GM18858 (cell line): ENCODE results near the gene FAM131C.
"Not testable (repeated sequence)": the region's sequence is repeated elsewhere in the genome, so short reads cannot be mapped to it uniquely, and the experiment has no call there.

Source experiments
- ATAC-seq: cut with Tn5 transposase; IDR thresholded peaks from one replicate; pipeline ENCODE4 v1.9.1; 2021; ENCODE audit not compliant: unreplicated experiment

FAM131C gene

DNA sequence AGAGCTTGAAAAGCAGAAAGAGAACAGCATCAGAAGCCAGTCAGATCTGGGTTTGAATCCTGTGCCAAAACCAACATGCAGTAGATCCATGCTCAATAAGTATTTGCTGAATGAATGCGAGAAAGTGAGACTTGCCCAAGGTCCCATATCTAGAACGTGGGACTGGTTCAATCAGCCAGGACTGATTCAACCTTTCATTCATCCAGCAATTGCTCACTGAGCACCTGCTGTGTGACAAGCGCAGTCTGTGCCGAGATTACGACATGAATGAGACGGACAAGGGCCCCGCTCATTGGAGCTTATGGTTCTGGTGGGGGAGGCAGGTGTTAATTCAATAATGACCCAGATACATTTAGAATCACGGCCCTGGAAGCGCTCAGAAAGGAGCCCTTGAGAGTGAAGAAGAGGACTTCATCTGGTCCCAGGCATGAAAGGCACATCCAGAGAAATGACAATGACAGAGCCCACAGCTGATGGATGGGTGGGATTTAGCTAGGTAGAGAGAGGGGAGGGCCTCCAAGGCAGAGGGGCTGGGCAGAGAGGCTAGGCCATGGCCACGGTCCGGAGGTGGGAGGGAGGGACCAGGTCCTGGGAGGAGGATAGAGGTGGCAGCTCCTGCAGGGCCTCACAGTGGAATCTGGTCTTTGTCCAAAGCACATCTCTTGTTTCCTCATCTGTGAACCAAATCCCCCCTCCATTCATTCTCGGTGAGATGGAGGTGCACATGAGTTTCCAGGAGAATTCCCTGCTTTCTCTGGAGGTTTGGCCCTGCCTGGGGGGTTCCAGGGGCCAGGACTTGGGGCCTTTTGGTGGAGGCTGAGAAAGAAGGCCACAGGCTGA lies 4.2 kb upstream of the FAM131C start:
- no peak for ATAC-seq

DNA sequence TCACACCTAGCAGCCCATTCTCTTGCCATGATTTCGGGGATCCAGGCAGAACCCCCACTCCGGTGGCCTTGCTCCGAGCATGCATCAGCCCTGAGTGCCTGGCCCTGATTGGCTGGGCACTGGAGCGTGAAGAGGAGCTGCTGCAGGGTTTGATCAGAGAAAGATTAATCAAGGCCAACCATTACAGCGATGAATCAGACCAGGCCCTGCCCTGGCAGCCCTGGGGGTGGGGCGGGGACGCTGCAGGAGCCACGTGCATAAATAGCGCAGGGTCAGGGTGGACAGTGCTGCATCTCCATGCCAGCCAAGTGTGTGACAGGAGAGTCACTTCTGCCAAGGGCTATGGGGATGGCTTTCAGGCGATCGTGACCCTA lies 3.4 kb upstream of the FAM131C start:
- no peak for ATAC-seq

DNA sequence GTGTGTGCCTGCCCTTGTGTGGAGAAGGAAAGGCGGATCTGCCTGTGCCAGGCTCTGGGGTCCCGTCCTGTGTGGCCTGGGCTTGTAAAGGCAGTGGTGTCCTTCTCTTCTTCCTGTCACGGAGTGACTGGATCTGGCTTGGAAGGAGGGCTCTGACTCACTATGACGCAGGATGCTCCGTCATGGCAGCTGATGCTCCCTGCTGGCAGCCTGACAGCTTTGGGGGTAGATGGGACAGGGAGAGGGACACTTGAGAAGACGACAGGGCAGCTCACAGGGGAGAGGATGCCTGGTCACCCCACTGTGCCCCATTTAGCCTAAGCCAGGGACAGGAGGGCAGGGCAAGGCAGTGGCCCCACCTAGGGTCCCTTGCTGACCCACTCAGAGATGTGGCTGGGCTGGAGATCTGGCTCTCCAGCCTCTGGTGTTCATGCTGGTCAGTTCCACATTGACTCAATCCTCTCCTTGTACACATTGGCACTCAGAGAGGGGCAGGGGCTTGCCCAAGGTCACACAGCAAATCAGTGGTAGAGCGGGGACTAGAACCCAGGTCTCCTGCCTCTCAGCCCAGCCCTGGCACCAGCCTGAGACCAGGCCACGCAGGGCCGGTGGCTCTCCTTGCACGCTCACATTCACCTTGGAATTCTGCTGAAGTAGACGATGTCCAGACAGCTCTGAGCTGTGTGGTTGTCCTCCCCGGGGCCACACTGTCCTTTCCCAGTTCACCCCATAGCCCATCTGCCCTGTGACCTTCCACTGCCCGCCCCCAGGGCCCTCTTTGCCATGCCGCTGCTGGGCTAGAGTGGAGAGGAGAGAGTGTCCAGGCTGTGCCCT lies 2.8 kb upstream of the FAM131C start:
- ATAC-seq = no peak

DNA sequence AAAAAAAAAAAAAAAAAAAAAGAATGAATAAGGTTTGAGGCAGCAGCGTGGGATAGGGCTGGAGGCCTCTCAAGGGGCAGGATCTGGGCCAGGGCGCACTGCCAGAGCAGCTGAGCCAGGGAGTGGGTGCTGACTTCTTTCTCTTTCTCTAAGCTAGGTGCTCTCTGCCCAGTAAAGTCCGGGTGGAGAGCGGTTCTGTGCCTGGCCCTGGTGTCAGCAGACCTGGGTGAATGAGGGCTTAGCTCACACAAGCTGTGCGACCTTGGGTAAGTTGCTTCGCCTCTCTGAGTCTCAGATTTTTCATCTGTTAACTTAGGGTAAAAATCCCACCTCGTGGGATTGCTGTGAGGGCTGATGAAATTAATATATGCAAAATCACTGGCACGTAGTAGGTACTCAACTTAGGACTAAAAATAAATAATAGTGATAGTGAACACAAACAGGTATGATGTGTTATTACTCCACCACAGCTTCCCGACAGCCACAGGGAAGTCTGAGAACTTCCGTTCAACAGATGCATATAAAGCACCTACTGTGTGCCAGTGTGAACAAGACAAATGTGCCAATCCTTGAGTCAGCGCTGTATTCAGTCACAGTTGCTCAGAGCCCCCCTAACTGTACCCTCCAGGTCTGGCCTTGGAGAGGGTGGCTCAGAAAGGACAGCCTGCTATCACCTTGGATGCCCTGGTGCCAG lies 2.0 kb upstream of the FAM131C start:
- no peak for ATAC-seq

DNA sequence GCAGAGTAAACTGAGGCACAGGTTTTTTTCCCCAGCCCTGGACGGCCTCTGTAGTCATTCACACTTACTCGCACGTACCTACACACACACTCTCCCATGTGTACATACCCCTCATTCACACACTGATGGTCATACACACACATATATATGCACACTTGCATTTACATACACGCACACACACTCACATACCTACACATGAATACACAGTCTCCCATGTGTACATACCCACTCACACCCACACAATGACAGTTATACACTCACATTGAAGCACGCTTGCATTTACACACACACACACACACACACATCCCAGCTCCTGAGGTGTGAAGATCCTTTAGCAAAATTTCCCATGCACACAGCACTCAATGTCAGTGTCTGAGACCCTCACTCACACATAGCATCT lies 766 bp upstream of the FAM131C start:
- ATAC-seq = no peak

DNA sequence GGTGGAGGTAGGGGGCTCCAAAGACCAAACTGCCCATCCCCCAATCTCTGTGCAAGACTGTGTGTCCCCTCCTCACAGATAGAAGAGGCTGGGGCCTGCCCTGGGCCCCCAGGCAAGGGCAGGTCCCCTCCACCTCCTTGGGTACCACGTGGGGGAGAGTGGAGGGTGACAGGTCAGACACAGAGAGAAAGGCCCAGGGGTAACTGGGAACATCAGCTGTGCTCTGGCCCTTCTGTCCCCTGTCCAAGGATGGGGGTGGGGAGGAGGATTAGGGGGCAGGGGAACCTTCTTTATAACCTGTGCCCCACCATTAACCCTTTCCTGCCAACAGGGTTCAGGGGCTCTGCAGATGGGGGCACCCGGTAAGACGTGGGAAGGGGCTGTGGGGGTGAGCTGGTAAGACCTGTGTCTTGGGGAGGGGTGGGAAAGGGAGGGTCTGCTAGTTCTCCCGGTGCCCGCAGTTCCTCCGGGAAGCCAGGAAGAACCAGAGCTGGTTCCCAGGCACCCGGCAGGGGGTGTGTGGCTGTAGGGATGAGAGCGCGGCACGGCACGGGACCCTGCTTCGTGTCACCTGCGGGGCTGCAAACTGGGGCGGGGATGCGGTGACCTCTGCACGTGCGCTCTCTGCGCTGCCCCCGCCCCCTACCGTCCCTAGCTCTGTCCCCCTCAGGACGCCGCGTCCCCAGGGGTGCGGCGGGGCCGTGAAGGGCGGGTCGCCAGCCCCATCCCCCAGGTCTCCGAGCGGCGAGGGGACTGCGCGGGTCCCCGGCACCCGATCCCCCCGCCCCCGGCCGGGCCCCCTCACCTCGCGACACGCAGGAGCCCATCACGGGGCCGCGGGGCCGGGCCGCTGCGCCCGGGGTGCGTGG lies 601 bp downstream of the FAM131C start:
- ATAC-seq = no peak

DNA sequence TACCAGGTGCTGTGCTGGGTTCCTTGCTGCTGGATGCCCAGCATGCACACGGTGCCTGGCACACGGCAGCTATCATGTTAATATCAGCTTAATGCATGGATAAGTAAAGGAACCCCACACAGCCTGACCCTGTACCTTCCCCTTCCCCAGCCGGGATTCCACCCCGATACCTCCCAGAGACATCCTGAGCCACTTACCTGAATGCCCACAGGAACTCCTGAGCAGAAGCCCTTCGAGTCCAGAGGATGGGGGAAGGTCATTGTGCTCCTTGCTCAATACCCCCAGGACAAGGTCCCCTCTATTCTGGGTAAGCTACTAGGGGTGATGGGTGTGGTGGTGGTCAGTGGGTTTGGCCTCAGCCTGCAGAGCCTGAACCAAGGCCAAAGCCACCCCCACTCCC lies 1.4 kb downstream of the FAM131C start:
- ATAC-seq = no peak

DNA sequence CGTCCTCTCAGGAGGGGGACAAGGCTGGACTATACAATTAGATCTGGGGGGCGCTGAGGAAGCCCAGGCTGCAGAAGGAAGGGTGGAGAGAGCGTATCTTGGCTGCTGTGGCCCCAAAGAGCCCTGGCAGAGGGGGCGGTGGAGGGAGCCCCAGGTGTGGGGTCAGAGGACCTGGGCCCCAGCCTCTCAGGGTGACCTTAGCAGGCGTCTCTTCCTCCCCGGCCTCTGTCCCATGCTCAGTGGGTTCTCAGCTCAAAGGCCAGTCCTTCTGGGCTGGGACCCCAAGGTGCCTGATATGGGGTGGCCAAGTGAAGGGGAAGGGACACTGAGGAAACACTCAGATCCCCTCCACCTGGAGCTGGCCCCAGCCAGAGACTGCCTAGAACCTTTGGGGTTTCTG lies 1.8 kb downstream of the FAM131C start:
- no peak for ATAC-seq

DNA sequence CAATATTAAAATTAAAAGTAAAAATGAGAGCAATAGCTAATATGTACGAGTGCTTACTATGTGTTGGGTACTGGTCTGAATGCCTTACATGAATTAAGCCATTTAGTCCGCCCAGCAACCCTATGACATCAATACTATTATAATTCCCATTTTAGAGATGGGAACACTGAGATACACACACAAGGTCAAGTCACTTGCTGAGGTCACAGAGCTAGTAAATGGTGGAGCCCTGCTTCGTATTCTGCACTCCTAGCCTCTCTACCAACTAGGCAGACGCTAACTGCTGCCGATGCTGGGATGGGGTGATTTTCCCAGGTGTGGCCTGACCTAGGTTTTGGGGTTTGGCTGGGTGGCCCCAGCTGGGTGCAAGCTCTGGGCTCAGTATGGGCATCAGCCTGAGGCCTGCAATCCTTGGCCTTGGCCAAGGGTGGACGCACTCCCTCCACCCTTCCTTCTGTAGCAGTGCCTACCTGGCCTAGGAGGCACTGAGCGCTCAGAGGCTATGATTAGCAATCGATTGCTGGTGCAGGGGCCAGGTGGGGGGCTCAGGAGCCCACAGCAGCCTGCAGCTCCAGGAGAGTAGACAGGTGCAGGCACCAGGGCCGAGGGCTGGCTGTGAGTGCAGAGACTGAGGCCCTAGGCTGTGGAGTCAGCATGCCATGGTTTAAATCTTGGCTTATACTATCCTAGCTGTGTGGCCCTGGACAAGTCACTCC lies 2.7 kb downstream of the FAM131C start:
- ATAC-seq = no peak

DNA sequence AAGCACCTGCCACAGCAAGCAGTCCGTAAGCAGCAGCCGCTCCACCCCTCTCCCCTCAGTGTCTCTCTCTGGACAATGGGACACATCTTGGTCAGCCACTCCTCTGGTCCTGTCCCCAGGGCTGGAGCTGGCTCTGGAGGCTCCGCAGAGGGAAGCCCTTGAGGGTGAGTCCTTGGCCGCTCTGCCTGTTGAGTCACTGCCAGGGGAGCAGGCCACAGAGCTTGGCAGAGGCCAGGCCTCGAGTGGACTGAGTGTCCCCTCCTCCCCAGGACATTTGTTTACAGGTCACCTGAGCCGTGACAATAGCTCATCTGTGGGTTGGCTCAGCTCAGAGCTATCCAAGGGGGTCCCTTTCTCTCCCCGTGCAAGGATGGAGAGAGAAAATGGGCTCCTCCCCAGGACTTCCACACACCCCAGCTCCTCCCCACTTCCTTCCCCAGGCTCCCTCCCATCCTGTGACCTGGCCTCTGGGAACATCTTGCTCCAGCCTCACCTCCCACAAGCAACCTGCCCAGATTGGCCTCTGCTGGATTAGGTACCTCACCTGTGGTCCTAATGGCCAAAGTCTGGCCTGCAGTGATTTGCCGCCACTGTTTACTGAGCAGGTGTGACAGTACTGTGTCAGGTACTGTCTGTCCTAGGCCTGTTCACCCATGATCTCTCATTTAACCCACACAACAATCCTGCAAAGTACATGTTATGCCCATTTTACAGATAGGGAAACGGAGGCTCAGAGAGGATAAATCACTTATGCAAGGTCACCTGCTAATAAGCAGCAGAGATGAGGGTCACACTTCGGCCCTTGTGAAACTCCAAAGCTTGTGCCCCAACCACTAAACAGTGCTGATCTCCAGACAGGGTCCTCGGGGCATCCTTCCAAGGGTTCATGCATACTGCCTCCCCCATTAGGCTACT lies 4.8 kb downstream of the FAM131C start:
- ATAC-seq = no peak

DNA sequence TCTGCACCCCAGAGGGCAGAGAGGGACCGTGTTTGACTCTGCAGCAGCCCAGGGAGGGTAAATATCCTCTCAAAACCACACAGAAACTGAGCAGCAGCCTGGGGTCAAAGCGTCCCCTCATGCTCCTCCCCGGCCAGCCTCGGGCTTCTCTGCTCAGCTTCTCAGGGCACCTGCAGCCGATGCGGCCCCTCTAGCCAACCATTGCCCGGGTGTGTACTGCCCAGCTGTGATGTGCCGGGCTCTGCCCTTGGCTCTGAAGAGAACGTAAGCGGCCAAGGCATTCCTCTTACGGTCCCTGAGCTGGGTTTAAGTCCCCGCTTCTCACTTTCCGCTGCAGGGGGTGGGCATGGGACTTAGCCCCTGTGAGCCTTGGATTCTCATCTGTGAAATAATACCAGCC lies 5.5 kb downstream of the FAM131C start:
- no peak for ATAC-seq

DNA sequence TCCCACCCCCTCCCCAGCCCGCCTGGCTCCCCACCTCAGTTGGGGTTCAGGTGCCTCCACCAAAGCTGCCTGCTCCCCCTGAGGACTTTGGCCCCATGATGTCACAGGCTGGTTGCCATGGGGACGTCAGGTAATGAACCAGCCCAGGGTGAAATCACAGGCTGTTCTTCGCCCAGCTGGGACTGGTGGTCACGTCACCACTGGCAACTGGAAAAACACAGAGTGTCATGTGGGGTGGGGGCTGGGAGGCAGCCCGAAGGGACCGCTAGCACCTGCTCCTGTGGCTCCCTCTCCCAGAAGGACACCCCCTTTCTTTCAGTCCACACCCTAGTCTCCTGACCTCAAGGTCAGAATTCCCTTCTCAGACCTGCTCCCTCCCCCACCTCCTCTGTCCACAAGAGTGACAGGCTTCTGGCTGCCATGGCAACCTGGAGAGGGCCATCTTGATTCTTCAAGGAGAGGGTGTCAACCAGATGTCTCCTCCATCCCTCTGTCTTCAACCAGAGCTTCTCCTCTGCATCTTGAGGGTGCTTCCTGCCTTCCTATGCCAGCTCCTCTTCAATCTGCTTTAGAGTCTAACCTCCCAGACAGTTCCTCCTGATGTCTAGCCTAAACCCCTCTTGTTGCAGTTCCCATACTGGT lies 6.2 kb downstream of the FAM131C start:
- ATAC-seq = no peak

DNA sequence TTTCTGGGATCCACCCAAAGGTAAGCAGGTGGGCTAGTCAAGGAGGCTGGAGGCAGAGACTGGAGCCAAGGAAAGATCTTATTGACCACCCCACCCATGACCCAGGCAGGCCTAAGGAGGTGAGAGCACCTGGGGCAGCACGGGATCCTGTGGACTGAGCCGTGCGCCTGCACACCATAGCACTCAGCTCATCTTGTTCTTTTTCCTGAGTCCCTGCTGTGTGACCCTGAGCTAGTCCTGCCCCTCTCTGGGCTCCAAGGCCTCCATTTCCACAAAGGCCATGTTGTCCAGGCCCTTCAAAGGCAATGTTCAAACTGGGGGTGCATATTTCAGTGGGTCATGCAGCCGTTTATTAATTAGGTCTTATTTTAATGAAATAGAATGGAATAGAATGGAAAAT lies 7.2 kb downstream of the FAM131C start:
- no peak for ATAC-seq

DNA sequence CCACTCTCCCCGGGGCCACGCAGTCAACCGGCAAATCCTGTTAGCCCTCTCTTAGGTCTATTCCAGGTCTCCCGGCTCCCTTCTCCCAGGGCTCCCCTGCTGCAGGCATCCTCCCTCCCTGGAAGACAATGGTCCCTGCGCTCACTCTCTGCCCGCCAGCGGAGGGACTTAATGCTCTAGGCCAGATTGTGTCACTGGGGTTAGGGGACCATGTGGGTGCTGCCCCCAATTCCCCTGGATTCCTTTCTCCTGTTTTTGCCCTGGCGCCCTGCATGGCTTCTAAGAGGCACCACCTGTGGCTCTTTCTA lies 8.2 kb downstream of the FAM131C start:
- ATAC-seq = no peak

DNA sequence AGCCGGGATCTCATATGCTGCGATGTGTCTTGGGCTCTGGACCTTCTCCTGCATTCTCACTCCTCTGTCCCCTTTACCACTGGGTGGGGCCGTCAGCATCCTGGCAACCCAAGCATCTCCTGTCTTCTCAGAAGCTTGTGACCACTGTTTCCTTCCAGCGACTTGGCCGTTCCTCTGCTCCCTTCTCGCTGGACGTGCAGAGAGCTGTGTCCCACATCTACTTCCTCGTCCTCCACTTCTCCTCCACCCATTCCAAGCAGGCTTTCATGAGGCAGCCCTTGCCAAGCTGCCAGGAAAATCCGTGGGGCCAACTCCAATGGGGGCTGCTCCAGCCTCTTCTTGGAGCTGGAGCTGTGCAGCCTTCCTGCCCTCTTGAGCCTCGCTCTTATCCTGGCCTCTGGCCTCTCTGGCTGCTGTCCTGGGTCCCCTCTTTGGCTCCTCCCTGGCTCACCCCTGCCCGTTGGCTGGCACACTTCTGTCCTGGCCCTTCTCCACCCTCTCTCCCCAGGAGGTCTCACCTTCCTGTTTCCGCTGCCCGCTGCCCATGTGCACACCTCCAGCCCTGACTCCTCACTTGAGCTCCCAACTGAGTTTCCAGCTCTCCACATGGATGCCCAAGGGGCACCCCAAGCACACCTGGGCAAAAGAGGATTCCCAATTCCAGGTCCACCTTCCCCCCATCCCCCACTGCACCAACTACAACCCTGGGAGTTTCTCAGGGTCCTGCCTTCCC lies 8.7 kb downstream of the FAM131C start:
- ATAC-seq = no peak

DNA sequence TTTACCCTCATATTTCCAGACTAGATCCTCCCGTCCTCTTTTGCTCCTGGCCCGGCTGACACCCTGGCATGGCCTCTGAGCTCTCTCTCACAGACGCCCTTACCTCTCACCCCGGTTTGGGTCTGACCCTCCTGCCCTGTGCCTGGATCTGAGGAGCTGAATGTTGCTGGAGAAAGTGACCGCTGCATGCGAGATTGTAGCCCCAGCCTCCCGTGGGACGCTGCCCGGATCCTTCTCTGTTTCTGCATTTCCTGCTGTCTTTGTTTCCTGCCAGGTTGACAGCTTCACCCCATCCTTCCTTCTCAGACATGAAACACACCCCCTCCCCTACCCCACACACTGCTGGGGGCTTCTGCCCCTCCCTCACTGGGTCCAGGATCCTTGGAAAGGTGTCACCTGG lies 9.5 kb downstream of the FAM131C start:
- no peak for ATAC-seq

DNA sequence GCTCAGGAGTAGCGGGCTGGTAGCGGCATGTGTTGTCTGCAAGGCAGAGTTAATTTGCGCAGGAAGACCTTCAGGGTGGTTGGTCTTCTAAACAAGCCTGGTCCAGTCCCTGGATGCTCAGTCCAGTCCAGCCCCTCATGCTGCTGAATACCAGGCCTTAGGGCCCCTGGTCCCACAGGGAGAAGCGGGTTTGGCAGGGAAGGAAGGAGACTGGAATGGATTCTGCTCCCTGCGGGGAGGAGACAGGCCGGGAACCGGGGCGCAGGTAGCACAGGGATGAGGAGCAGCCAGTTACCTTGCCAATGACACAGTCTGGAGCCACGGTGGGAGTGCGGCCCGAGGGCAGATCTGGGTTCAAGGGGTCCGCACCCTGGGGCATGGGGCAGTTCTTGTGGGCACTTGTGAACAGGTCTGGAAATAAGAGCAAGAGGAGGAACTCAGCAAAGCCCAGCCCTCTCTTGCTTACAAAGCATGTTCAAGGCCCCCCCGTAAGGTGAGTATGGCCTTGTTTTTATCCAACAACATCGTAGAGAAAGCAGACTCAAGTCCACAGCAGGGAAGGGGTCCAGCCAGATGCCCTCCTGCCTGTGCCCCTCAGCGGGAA lies 10.1 kb downstream of the FAM131C start:
- ATAC-seq = no peak

DNA sequence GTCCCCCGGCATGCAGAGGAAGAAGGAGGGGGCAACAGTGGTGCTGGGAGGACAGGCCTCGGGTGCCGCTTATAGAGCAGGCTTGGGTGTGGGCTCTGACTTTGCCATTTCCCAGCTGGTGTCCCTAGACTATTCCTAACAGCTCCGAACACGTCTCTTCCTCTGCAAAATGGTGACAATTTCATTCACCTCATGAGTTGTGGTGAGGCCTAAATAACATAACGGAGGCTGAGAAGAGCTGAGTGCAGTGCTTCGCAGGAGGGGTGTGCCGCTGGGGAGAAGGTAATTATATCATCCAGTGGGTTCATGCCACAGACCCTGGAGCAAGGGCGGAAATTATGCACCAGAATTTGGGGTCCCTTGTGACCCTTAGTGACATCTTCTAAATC lies 10.8 kb downstream of the FAM131C start:
- ATAC-seq = not testable (repeated sequence)
